ENCODE results near the gene TSNAX. TPM values are rescaled to one million over a fixed set of nuclear protein-coding genes. Genes with fewer than 3 reads are reported as not detected.

TSNAX gene
- total RNA-seq, 1 experiment from 2014 or later: 47.1 TPM

- RAD21 ChIA-PET (ENCODE audit: low non-redundant PET in 1 of 2, low total read pairs in 2 of 2, uncharacterized antibody in 2 of 2, unreplicated experiment in 2 of 2): no interaction called here
- H3K79me2 ChIP-seq (ENCODE audit: insufficient read depth, low read length): no peaks in the 10 kb centered on the region
- no peak overlapping the region for H3K27ac ChIP-seq (ENCODE audit: low read depth, low read length)
- no peaks in the 10 kb centered on the region for H3K4me1 ChIP-seq (ENCODE audit: control insufficient read depth in 1 of 2, insufficient read depth in 2 of 2, low read length in 2 of 2)
- BruUV-seq (replicated peaks): no TSS peak
- H3K9me3 ChIP-seq (ENCODE audit: control insufficient read depth in 1 of 2, insufficient read depth in 1 of 2, low read depth in 1 of 2, low read length in 2 of 2): no peaks in the 10 kb centered on the region
- POLR2A ChIA-PET: no interaction called here
- intact Hi-C loops (cut with micrococcal nuclease): no loop called here
- no peaks in the 10 kb centered on the region for H3K27me3 ChIP-seq (ENCODE audit: insufficient read depth, low read length)
- no peak overlapping the region for H3K9ac ChIP-seq (ENCODE audit: low read length)
- CTCF ChIA-PET: no interaction called here
- no peaks in the 10 kb centered on the region for H3K36me3 ChIP-seq (ENCODE audit: control insufficient read depth in 1 of 2, insufficient read depth in 2 of 2, low read length in 2 of 2)
- H3K4me3 ChIP-seq (replicated peaks in 1 of 2; ENCODE audit: low read depth in 1 of 2, low read length in 2 of 2): no peak overlapping the region
- TF ChIP-seq REST (IDR thresholded peaks at IDR 0.05; ENCODE audit: low read depth): no peak
- no peak for TF ChIP-seq EGR1 (IDR thresholded peaks at IDR 0.05; ENCODE audit: low read depth)
- no peak for TF ChIP-seq CBX3 (IDR thresholded peaks at IDR 0.05; ENCODE audit: low read depth)
- no peak for TF ChIP-seq JUND (IDR thresholded peaks at IDR 0.05)
- no peak for TF ChIP-seq TCF7L2 (IDR thresholded peaks at IDR 0.05; ENCODE audit: borderline replicate concordance, extremely low read depth, insufficient read depth, insufficient read length)
- TF ChIP-seq CEBPB (IDR thresholded peaks at IDR 0.05; ENCODE audit: low read depth): no peak
- no peak for TF ChIP-seq POLR2A (IDR thresholded peaks at IDR 0.05; ENCODE audit: borderline replicate concordance, extremely low read depth, insufficient read depth, insufficient read length)
- no peak for TF ChIP-seq ZBTB33 (IDR thresholded peaks at IDR 0.05; ENCODE audit: extremely low read depth, insufficient replicate concordance, low read length)
- TF ChIP-seq SRF (IDR thresholded peaks at IDR 0.05; ENCODE audit: low read depth): no peak
- no peak for TF ChIP-seq EZH2phosphoT487 (IDR thresholded peaks at IDR 0.05; ENCODE audit: borderline replicate concordance)
- TF ChIP-seq ELF1 (IDR thresholded peaks at IDR 0.05; ENCODE audit: borderline replicate concordance, low read depth): no peak
- no peak for TF ChIP-seq SP1 (IDR thresholded peaks at IDR 0.05; ENCODE audit: low read depth)
- TF ChIP-seq ZFX (IDR thresholded peaks at IDR 0.05): no peak
- no peak for TF ChIP-seq CTCF (IDR thresholded peaks at IDR 0.05 in 2 of 3, conservative IDR thresholded peaks at IDR 0.05 in 1 of 3; ENCODE audit: borderline replicate concordance in 1 of 3, insufficient read depth in 1 of 3, low read depth in 2 of 3, low read length in 2 of 3)
- H3K4me2 ChIP-seq (ENCODE audit: low read length): no peak overlapping the region
- DNase-seq (ENCODE audit: low read depth, low spot score) (no peak), ATAC-seq (no peak)
- no peak overlapping the region for H2AFZ ChIP-seq (ENCODE audit: low read depth, low read length, poor library complexity, severe bottlenecking)
- H4K20me1 ChIP-seq (ENCODE audit: insufficient read depth): no peaks in the 10 kb centered on the region
- no peaks in the 10 kb centered on the region for H3K9me2 ChIP-seq (ENCODE audit: insufficient read depth)
Measured at GRCh38 chr1:231485029-231485784, 43.3 kb upstream of the TSNAX start.
